ENCODE results near the gene TMEM11. TPM values are rescaled to one million over a fixed set of nuclear protein-coding genes. Genes with fewer than 3 reads are reported as not detected.
A peak's percentile ranks its signal among the peaks of the same experiment; 100 is the strongest.
"Not testable (repeated sequence)": the region's sequence is repeated elsewhere in the genome, so short reads cannot be mapped to it uniquely, and the experiment has no call there.

The TMEM11 gene
- total RNA-seq, 1 donor from 2014 or later: 35.6 TPM

GRCh38 chr17:21200590-21201297 lies 13.2 kb downstream of the TMEM11 start:
- Mint-ChIP-seq H3K4me3 (no peak overlapping the region), H3K27me3 (ENCODE audit: insufficient read depth) (no peaks in the 10 kb centered on the region), H3K9me3 (no peaks in the 10 kb centered on the region), H3K4me1 (ENCODE audit: low read depth) (peaks cover 5% of the 10 kb centered on the region), H3K27ac (no peak overlapping the region), H3K36me3 (ENCODE audit: low read depth) (peaks cover 19% of the 10 kb centered on the region)
- no peak for DNase-seq (ENCODE audit: low spot score)
- intact Hi-C loops (cut with micrococcal nuclease): no loop called here

- Mint-ChIP-seq H3K27ac (no peak overlapping the region), H3K4me1 (ENCODE audit: low read depth) (peaks cover 5% of the 10 kb centered on the region), H3K36me3 (ENCODE audit: low read depth) (peaks cover 19% of the 10 kb centered on the region), H3K27me3 (ENCODE audit: insufficient read depth) (no peaks in the 10 kb centered on the region), H3K9me3 (no peaks in the 10 kb centered on the region), H3K4me3 (no peak overlapping the region)
- intact Hi-C loops (cut with micrococcal nuclease): no loop called here
- DNase-seq (ENCODE audit: low spot score): no peak
Observed at GRCh38 chr17:21199856-21200255, 14.1 kb downstream of the TMEM11 start.

GRCh38 chr17:21199311-21199710 lies 14.7 kb downstream of the TMEM11 start:
- H3K27ac Mint-ChIP-seq: no peak overlapping the region
- DNase-seq (ENCODE audit: low spot score): no peak
- H3K4me1 Mint-ChIP-seq (ENCODE audit: low read depth): peaks cover 9% of the 10 kb centered on the region
- H3K9me3 Mint-ChIP-seq: no peaks in the 10 kb centered on the region
- no peaks in the 10 kb centered on the region for H3K27me3 Mint-ChIP-seq (ENCODE audit: insufficient read depth)
- intact Hi-C loops (cut with micrococcal nuclease): no loop called here
- H3K36me3 Mint-ChIP-seq (ENCODE audit: low read depth): peaks cover 22% of the 10 kb centered on the region
- H3K4me3 Mint-ChIP-seq: no peak overlapping the region

GRCh38 chr17:21198411-21198810 lies 15.6 kb downstream of the TMEM11 start:
- H3K4me3 Mint-ChIP-seq: no peak overlapping the region
- no peak overlapping the region for H3K27ac Mint-ChIP-seq
- DNase-seq (ENCODE audit: low spot score): no peak
- H3K36me3 Mint-ChIP-seq (ENCODE audit: low read depth): peaks cover 25% of the 10 kb centered on the region
- H3K4me1 Mint-ChIP-seq (ENCODE audit: low read depth): peaks cover 11% of the 10 kb centered on the region
- H3K27me3 Mint-ChIP-seq (ENCODE audit: insufficient read depth): no peaks in the 10 kb centered on the region
- intact Hi-C loops (cut with micrococcal nuclease): no loop called here
- no peaks in the 10 kb centered on the region for H3K9me3 Mint-ChIP-seq

GRCh38 chr17:21196126-21196525 lies 17.8 kb downstream of the TMEM11 start:
- Mint-ChIP-seq H3K9me3 (no peaks in the 10 kb centered on the region), H3K4me1 (ENCODE audit: low read depth) (peaks cover 15% of the 10 kb centered on the region), H3K27me3 (ENCODE audit: insufficient read depth) (no peaks in the 10 kb centered on the region)

GRCh38 chr17:21194703-21195102 lies 19.3 kb downstream of the TMEM11 start:
- Mint-ChIP-seq H3K27ac (no peak overlapping the region), H3K4me1 (ENCODE audit: low read depth) (peaks cover 12% of the 10 kb centered on the region), H3K9me3 (no peaks in the 10 kb centered on the region), H3K27me3 (ENCODE audit: insufficient read depth) (no peaks in the 10 kb centered on the region), H3K4me3 (no peak overlapping the region), H3K36me3 (ENCODE audit: low read depth) (peaks cover 28% of the 10 kb centered on the region)
- intact Hi-C loops (cut with micrococcal nuclease): no loop called here
- no peak for DNase-seq (ENCODE audit: low spot score)

More at GRCh38 chr17:21196126-21196525, 17.8 kb downstream of the TMEM11 start:
- Mint-ChIP-seq H3K27ac (no peak overlapping the region), H3K4me3 (no peak overlapping the region), H3K36me3 (ENCODE audit: low read depth) (peaks cover 23% of the 10 kb centered on the region)
- intact Hi-C loops (cut with micrococcal nuclease): no loop called here
- no peak for DNase-seq (ENCODE audit: low spot score)

- intact Hi-C loops (cut with micrococcal nuclease): no loop called here
- DNase-seq (ENCODE audit: low spot score): no peak
- H3K36me3 Mint-ChIP-seq (ENCODE audit: low read depth): peaks cover 28% of the 10 kb centered on the region
- peaks cover 12% of the 10 kb centered on the region for H3K4me1 Mint-ChIP-seq (ENCODE audit: low read depth)
- no peak overlapping the region for H3K27ac Mint-ChIP-seq
- H3K4me3 Mint-ChIP-seq: no peak overlapping the region
- H3K27me3 Mint-ChIP-seq (ENCODE audit: insufficient read depth): no peaks in the 10 kb centered on the region
- H3K9me3 Mint-ChIP-seq: no peaks in the 10 kb centered on the region
Observed at GRCh38 chr17:21194226-21194625, 19.7 kb downstream of the TMEM11 start.

- H3K36me3 Mint-ChIP-seq (ENCODE audit: low read depth): peaks cover 29% of the 10 kb centered on the region
- DNase-seq (ENCODE audit: low spot score): no peak
- H3K4me1 Mint-ChIP-seq (ENCODE audit: low read depth): peaks cover 12% of the 10 kb centered on the region
- intact Hi-C loops (cut with micrococcal nuclease): no loop called here
- no peaks in the 10 kb centered on the region for H3K27me3 Mint-ChIP-seq (ENCODE audit: insufficient read depth)
- H3K9me3 Mint-ChIP-seq: no peaks in the 10 kb centered on the region
- H3K27ac Mint-ChIP-seq: peak overlapping the region; percentile 48
- no peak overlapping the region for H3K4me3 Mint-ChIP-seq
Observed at GRCh38 chr17:21193031-21193430, 20.9 kb downstream of the TMEM11 start.

- Mint-ChIP-seq H3K4me1 (ENCODE audit: low read depth) (peaks cover 12% of the 10 kb centered on the region), H3K36me3 (ENCODE audit: low read depth) (peaks cover 24% of the 10 kb centered on the region)
- H3K27ac Mint-ChIP-seq; DNase-seq (ENCODE audit: low spot score); H3K27me3 Mint-ChIP-seq (ENCODE audit: insufficient read depth); H3K9me3 Mint-ChIP-seq; intact Hi-C loops (cut with micrococcal nuclease); H3K4me3 Mint-ChIP-seq: not testable (repeated sequence)
Observed at GRCh38 chr17:21192414-21192813, 21.5 kb downstream of the TMEM11 start.

- Mint-ChIP-seq H3K4me1 (ENCODE audit: low read depth) (peaks cover 12% of the 10 kb centered on the region), H3K27ac (no peak overlapping the region), H3K27me3 (ENCODE audit: insufficient read depth) (no peaks in the 10 kb centered on the region), H3K4me3 (no peak overlapping the region), H3K36me3 (ENCODE audit: low read depth) (peaks cover 18% of the 10 kb centered on the region), H3K9me3 (no peaks in the 10 kb centered on the region)
- DNase-seq (ENCODE audit: low spot score): no peak
- intact Hi-C loops (cut with micrococcal nuclease): no loop called here
Observed at GRCh38 chr17:21191698-21192097, 22.3 kb downstream of the TMEM11 start.

GRCh38 chr17:21190078-21190477 lies 23.9 kb downstream of the TMEM11 start:
- Mint-ChIP-seq H3K27me3 (ENCODE audit: insufficient read depth) (no peaks in the 10 kb centered on the region), H3K9me3 (no peaks in the 10 kb centered on the region), H3K36me3 (ENCODE audit: low read depth) (peaks cover 19% of the 10 kb centered on the region), H3K4me1 (ENCODE audit: low read depth) (peaks cover 12% of the 10 kb centered on the region), H3K27ac (no peak overlapping the region), H3K4me3 (no peak overlapping the region)
- intact Hi-C loops (cut with micrococcal nuclease): no loop called here
- no peak for DNase-seq (ENCODE audit: low spot score)

GRCh38 chr17:21189361-21189760 lies 24.6 kb downstream of the TMEM11 start:
- intact Hi-C loops (cut with micrococcal nuclease): no loop called here
- H3K9me3 Mint-ChIP-seq: no peaks in the 10 kb centered on the region
- H3K36me3 Mint-ChIP-seq (ENCODE audit: low read depth): peaks cover 22% of the 10 kb centered on the region
- DNase-seq (ENCODE audit: low spot score): no peak
- no peaks in the 10 kb centered on the region for H3K27me3 Mint-ChIP-seq (ENCODE audit: insufficient read depth)
- no peak overlapping the region for H3K27ac Mint-ChIP-seq
- peaks cover 8% of the 10 kb centered on the region for H3K4me1 Mint-ChIP-seq (ENCODE audit: low read depth)
- no peak overlapping the region for H3K4me3 Mint-ChIP-seq

GRCh38 chr17:21186399-21187187 lies 27.4 kb downstream of the TMEM11 start:
- no peak overlapping the region for H3K4me3 Mint-ChIP-seq
- no peak for DNase-seq (ENCODE audit: low spot score)
- no peaks in the 10 kb centered on the region for H3K27me3 Mint-ChIP-seq (ENCODE audit: insufficient read depth)
- H3K36me3 Mint-ChIP-seq (ENCODE audit: low read depth): peaks cover 24% of the 10 kb centered on the region
- H3K4me1 Mint-ChIP-seq (ENCODE audit: low read depth): no peaks in the 10 kb centered on the region
- intact Hi-C loops (cut with micrococcal nuclease): no loop called here
- no peak overlapping the region for H3K27ac Mint-ChIP-seq
- no peaks in the 10 kb centered on the region for H3K9me3 Mint-ChIP-seq

All from activated T-helper 1 cell treated with anti-CD3 and anti-CD28 coated beads, Interleukin-12 subunit alpha, Interleukin-12 subunit beta, Interleukin-2, Interleukin-4 antibody, amounts not matched to agents 30 ng/mL and 10 ng/mL and 1 ng/mL, durations not matched to agents 14 hours and 24 hours and 36 hours (primary cell).